Measurements from ENCODE around the gene REXO1. TPM values are rescaled to one million over a fixed set of nuclear protein-coding genes. Genes with fewer than 3 reads are reported as not detected.

REXO1 gene
- total RNA-seq, 1 donor from 2014 or later: 22.2 TPM

GRCh38 chr19:1823539-1824251 lies 24.6 kb downstream of the REXO1 start:
- Mint-ChIP-seq H3K4me3 (ENCODE audit: unreplicated experiment) (no peak overlapping the region), H3K27ac (ENCODE audit: unreplicated experiment) (no peak overlapping the region), H3K9me3 (ENCODE audit: low read depth) (no peaks in the 10 kb centered on the region), H3K36me3 (ENCODE audit: low read depth) (peaks cover 8% of the 10 kb centered on the region), H3K27me3 (ENCODE audit: low read depth) (no peaks in the 10 kb centered on the region), H3K4me1 (ENCODE audit: low read depth) (peaks cover 5% of the 10 kb centered on the region)
- DNase-seq (ENCODE audit: low spot score): no peak
- no peak for TF ChIP-seq CTCF (IDR thresholded peaks at IDR 0.05)

GRCh38 chr19:1823020-1823419 lies 25.3 kb downstream of the REXO1 start:
- H3K4me3 Mint-ChIP-seq (ENCODE audit: unreplicated experiment): no peak overlapping the region
- H3K27ac Mint-ChIP-seq (ENCODE audit: unreplicated experiment): no peak overlapping the region
- H3K27me3 Mint-ChIP-seq (ENCODE audit: low read depth): no peaks in the 10 kb centered on the region
- TF ChIP-seq CTCF (IDR thresholded peaks at IDR 0.05): no peak
- DNase-seq (ENCODE audit: low spot score): no peak
- peaks cover 10% of the 10 kb centered on the region for H3K36me3 Mint-ChIP-seq (ENCODE audit: low read depth)
- H3K4me1 Mint-ChIP-seq (ENCODE audit: low read depth): peaks cover 5% of the 10 kb centered on the region
- no peaks in the 10 kb centered on the region for H3K9me3 Mint-ChIP-seq (ENCODE audit: low read depth)

- DNase-seq (ENCODE audit: low spot score): no peak
- H3K4me3 Mint-ChIP-seq (ENCODE audit: unreplicated experiment): no peak overlapping the region
- no peaks in the 10 kb centered on the region for H3K27me3 Mint-ChIP-seq (ENCODE audit: low read depth)
- no peak for TF ChIP-seq CTCF (IDR thresholded peaks at IDR 0.05)
- no peak overlapping the region for H3K27ac Mint-ChIP-seq (ENCODE audit: unreplicated experiment)
- H3K4me1 Mint-ChIP-seq (ENCODE audit: low read depth): peaks cover 5% of the 10 kb centered on the region
- H3K9me3 Mint-ChIP-seq (ENCODE audit: low read depth): no peaks in the 10 kb centered on the region
- peaks cover 10% of the 10 kb centered on the region for H3K36me3 Mint-ChIP-seq (ENCODE audit: low read depth)
Observed at GRCh38 chr19:1822210-1822609, 26.1 kb downstream of the REXO1 start.

- DNase-seq (ENCODE audit: low spot score): no peak
- H3K4me1 Mint-ChIP-seq (ENCODE audit: low read depth): no peaks in the 10 kb centered on the region
- H3K9me3 Mint-ChIP-seq (ENCODE audit: low read depth): no peaks in the 10 kb centered on the region
- no peak overlapping the region for H3K4me3 Mint-ChIP-seq (ENCODE audit: unreplicated experiment)
- H3K27me3 Mint-ChIP-seq (ENCODE audit: low read depth): no peaks in the 10 kb centered on the region
- H3K27ac Mint-ChIP-seq (ENCODE audit: unreplicated experiment): no peak overlapping the region
- no peak for TF ChIP-seq CTCF (IDR thresholded peaks at IDR 0.05)
- H3K36me3 Mint-ChIP-seq (ENCODE audit: low read depth): peaks cover 9% of the 10 kb centered on the region
Observed at GRCh38 chr19:1819341-1820255, 28.7 kb downstream of the REXO1 start.

- Mint-ChIP-seq H3K36me3 (ENCODE audit: low read depth) (peaks cover 9% of the 10 kb centered on the region), H3K9me3 (ENCODE audit: low read depth) (no peaks in the 10 kb centered on the region)
Observed at GRCh38 chr19:1818549-1819195, 29.6 kb downstream of the REXO1 start.

More at GRCh38 chr19:1818549-1819195, 29.6 kb downstream of the REXO1 start:
- no peak overlapping the region for H3K27ac Mint-ChIP-seq (ENCODE audit: unreplicated experiment)
- H3K4me1 Mint-ChIP-seq (ENCODE audit: low read depth): no peaks in the 10 kb centered on the region
- DNase-seq (ENCODE audit: low spot score): no peak
- H3K27me3 Mint-ChIP-seq (ENCODE audit: low read depth): no peaks in the 10 kb centered on the region
- no peak for TF ChIP-seq CTCF (IDR thresholded peaks at IDR 0.05)
- H3K4me3 Mint-ChIP-seq (ENCODE audit: unreplicated experiment): no peak overlapping the region

Data from chondrocyte (in vitro differentiated cells).